Measurements from ENCODE around the gene ADRA1B.
"Not testable (repeated sequence)": the region's sequence is repeated elsewhere in the genome, so short reads cannot be mapped to it uniquely, and the experiment has no call there.

Gene ADRA1B

DNA sequence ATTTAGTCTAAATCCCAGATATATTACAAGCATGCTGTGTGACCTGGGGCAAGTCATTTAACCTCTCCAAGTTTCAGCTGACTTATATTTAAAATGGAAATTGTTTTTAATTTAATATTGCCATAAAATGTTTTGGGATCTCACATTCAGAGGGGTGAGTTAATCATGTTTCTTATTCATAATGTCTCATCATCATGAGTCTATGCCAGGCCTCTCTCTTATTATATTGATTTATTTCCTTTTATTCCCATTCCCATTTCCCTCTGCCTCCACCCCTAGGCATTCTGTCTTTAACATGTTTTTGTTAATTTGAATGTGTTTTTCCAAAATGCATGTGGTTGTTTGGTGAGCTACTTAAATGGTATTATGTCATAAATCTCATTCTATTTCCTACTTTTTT, 53.7 kb downstream of the ADRA1B start:
- DNase-seq (ENCODE audit: low spot score), result no peak

DNA sequence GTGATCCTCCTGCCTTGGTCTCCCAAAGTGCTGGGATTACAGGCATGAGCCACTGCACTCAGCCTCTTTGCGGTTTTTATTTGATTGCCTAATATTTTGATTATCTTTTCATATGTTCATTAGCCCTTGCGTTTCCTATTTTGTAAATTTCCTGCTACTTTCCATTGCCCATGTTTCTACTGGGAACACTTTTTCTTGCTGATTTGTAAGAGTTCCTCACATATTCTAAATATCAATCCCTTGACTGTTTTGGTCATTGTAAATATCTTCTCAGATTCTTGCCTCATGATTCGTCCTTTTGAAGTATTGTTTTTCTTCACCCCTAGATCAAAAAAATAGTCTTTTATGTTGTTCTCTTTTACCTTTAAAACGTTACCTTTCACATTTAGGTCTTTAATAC, 54.8 kb downstream of the ADRA1B start:
- DNase-seq (ENCODE audit: low spot score), result no peak

- no peak for DNase-seq (ENCODE audit: low spot score)
Measured at GRCh38 chr5:159971514-159971913, 55.2 kb downstream of the ADRA1B start.

- DNase-seq (ENCODE audit: low spot score), result no peak
Measured at GRCh38 chr5:159971931-159972461, 55.7 kb downstream of the ADRA1B start.

DNA sequence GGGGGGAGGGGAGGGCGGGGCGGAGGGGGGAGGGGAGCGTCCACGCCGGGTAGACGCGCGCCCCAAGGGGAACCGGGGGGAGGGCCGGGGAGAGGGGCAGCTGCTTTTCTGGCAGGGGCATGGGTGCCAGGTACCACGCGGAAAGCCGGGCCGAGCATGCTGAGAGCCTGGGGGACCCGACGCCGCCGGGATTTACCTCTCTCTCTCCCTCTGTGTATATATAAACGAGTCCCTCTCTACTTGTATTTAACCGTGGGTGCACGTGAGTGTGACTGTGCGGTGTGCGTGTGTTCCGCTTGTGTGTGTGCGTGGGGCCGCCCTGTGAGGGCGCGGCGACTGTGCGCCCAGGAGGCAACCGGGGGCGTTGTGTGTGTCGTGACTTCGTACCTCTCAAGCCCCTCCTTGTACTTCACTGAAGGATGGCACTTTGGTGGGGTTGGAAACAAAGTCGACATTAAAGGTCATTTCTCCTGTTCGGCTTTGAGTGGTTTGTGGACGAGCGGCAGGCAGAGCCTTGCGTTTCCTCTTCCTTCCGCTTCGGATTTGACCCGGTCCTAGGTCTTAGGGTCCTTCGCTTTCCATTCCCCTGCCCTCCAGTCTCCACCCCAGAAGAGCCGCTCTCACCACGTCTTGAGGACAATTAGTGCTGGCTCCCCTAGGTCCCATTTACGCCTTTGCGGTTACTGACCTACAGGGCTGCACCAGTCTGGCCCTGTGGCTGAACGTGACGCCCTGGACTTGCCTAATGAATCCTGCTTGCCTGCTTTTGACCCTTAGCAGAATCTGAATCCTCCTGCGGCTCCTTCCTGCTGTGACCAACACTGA, 56.5 kb downstream of the ADRA1B start:
- no peak for DNase-seq (ENCODE audit: low spot score)

- no peak for DNase-seq (ENCODE audit: low spot score)
Measured at GRCh38 chr5:159975462-159976019, 59.3 kb downstream of the ADRA1B start.

- DNase-seq (ENCODE audit: low spot score), result no peak
Measured at GRCh38 chr5:159976921-159977320, 60.6 kb downstream of the ADRA1B start.

DNA sequence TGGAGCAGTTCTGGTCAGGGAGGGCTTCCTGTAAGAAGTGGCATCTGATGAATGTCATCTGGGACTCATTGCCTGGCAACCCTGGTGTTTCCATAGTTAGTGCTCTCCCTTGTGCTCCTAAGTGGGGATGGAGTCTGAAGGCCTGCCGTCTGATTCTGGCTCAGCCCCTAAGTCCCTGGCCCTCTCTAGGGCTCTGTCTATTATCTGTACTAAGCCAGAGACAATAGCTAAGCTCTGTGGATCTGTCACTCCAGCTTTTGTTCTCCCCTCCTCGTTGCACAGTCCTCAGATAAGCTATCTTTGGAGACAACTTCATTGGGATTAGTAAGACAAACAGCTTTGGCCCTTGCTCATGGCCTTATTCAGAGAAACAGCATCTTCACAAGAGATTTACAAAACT, 62.1 kb downstream of the ADRA1B start:
- DNase-seq (ENCODE audit: low spot score), result no peak

- DNase-seq (ENCODE audit: low spot score), result no peak
Measured at GRCh38 chr5:159982421-159983173, 66.3 kb downstream of the ADRA1B start.

GRCh38 chr5:159987031-159987674, 70.9 kb downstream of the ADRA1B start:
- DNase-seq (ENCODE audit: low spot score), result peak; percentile 47

- DNase-seq (ENCODE audit: low spot score), result no peak
Measured at GRCh38 chr5:159990506-159990905, 74.2 kb downstream of the ADRA1B start.

GRCh38 chr5:159992566-159992965, 76.3 kb downstream of the ADRA1B start:
- DNase-seq (ENCODE audit: low spot score), result no peak

DNA sequence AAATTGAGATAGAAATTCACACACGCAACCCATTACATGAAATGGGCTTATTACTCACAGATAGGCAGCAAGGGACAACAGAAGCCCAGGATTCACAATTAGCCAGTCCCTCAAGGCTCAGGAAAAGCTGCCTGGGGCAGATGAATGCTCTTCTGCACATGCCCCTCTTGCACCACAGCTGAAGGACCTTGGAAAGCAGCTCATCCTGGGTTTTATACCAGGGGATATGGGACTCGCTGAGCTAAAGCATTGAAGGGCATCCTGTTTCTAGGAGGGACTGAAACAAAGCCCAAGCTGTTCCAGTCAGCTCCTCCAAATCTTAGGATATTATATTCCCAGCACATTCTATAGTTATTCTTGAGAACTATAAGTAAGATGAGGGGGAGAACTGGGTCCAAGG, 76.9 kb downstream of the ADRA1B start:
- no peak for DNase-seq (ENCODE audit: low spot score)

GRCh38 chr5:159995907-159996306, 79.6 kb downstream of the ADRA1B start:
- no peak for DNase-seq (ENCODE audit: low spot score)

DNA sequence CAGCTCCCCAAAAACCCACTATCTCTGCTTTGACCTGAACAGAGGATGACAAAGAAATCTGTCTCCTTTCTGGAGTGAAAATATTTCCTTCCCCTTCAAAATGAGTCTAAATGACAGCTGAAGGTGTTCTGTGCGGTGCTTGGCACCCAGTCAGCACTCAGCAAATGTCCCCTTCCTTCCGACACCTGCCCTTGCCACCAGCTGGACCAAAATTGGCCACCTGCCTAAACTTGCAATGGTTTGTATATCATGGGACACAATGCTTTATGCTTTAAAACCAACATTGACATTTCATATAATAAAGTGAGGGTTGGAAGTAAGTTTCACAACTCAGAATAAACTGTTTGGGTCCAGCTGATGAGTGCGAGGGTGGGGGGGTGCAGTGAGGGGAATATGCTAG, 85.2 kb downstream of the ADRA1B start:
- DNase-seq (ENCODE audit: low spot score), result no peak

DNA sequence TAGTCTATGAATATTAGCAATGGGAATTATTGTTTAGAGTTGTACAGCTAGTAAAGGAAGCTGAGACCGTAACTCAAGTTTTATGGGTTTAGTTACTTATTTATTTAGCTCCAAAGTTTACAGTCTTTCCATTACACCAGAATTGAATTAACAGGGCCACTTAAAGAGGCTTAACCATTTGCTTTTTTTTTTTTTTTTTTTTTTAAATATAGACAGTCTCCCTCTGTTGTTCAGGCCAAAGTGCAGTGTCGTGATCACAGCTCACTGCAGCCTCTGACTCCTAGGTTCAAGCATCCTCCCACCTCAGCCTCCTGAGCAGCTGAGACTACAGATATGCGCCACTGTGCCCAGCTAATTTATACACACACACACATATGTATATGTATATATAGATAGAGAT, 91.2 kb downstream of the ADRA1B start:
- DNase-seq (ENCODE audit: low spot score), result no peak

- DNase-seq (ENCODE audit: low spot score), result peak; percentile 5
Measured at GRCh38 chr5:160008529-160008876, 92.2 kb downstream of the ADRA1B start.

DNA sequence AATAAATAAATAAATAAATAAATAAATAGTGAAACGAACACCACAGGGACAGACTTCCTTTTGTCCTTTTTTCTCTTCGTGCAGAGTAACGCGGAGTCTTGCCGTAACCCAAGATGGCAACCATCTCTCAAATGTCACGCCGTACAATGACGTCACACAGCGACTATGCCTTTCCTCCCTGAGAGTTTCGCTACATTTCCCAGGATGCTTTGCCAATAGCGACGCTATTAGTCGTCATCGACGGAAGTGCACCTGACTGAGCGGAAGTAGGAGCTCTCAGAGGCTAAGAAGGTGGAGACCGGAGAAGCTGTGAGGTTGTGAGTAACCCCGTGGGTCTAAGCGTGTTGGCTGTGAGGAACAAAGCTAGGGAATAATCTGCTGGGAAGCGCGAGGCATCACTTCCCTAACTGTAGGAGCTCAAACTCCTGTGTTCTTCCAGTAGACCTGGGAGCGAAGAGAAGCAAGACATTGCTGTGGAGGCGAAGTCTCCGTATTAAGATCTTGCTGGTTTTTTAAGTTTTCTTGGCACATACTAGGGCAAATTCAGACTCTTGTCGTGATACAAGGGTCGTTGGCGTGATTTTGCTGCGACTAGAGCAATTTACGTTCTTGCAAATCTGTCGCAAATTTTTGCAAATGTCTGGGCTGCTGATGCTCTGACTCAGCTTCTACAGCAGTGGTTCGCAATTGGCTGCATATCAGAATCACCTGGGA, 92.8 kb downstream of the ADRA1B start, which contains the start of gene TTC1:
TTC1 (plus strand) TSS at position 263 of the 714 bp plus-strand sequence. CDS start 1,390 bp downstream, outside the sequence.
- DNase-seq (ENCODE audit: low spot score), result peak; percentile 99

GRCh38 chr5:160009591-160009989, 93.3 kb downstream of the ADRA1B start:
- DNase-seq (ENCODE audit: low spot score), result no peak

GRCh38 chr5:160011471-160011870, 95.2 kb downstream of the ADRA1B start:
- no peak for DNase-seq (ENCODE audit: low spot score)

DNA sequence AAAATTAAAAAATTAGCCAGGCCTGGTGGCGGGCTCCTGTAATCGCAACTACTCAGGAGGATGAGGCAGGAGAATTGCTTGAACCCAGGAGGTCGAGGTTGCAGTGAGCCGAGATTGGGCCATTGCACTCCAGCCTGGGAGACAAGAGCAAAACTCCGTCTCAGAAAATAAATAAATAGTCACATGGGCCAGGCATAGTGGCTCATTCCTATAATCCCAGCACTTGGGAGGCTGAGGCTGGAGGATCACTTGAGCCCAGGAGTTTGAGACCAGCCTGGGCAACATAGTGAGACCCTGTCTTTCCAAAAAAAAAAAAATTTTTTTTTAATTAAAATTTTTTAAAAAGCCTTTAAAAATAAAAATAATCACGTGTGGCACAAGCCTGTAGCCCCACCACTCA, 97.9 kb downstream of the ADRA1B start:
- DNase-seq (ENCODE audit: low spot score), result not testable (repeated sequence)

All from putamen (tissue), 1 donor.